Fibroblast of the aortic adventitia (primary cell): Measurements from ENCODE around the gene TCF4. TPM values are rescaled to one million over a fixed set of nuclear protein-coding genes. Genes with fewer than 3 reads are reported as not detected.

Source experiments
- DNase-seq: peaks from one replicate; pipeline ENCODE4 v3.0.0-alpha.2; 2010; ENCODE audit warnings: low read depth
- H3K4me3 ChIP-seq: 2 replicates; pipeline ENCODE4 v1.5.1; 2011; ENCODE audit warnings: low read depth, mild to moderate bottlenecking, control low read depth, low read length, moderate library complexity
- CTCF ChIP-seq: IDR thresholded peaks from 2 replicates; pipeline ENCODE4 v1.5.1; 2011; ENCODE audit warnings: mild to moderate bottlenecking, low read length, control low read depth, inconsistent platforms; ENCODE audit not compliant: insufficient read depth
- total RNA-seq: library from RNA; depleted of rRNA; stranded (reverse); fragments of >200 nt; gene quantifications from 2 replicates; pipeline ENCODE4 v1.2.3, GENCODE V29; 2012; ENCODE audit warnings: low replicate concordance

The TCF4 gene
- total RNA-seq, 1 donor: 105 TPM

GRCh38 chr18:55361492-55362250 is 226.3 kb downstream of the TCF4 start:
- DNase-seq: no peak
- H3K4me3 ChIP-seq: no peak overlapping the region
- TF ChIP-seq CTCF: no peak

- DNase-seq: no peak
- H3K4me3 ChIP-seq: no peak overlapping the region
- TF ChIP-seq CTCF: no peak
These were observed 227.9 kb downstream of the TCF4 start for GRCh38 chr18:55360061-55360460.

- no peak overlapping the region for H3K4me3 ChIP-seq
- TF ChIP-seq CTCF: no peak
- DNase-seq: no peak
These were observed 231.2 kb downstream of the TCF4 start for GRCh38 chr18:55356815-55357214.

GRCh38 chr18:55355223-55355622 is 232.8 kb downstream of the TCF4 start:
- no peak overlapping the region for H3K4me3 ChIP-seq
- no peak for TF ChIP-seq CTCF
- no peak for DNase-seq

GRCh38 chr18:55354795-55355194 is 233.2 kb downstream of the TCF4 start:
- DNase-seq: no peak
- no peak for TF ChIP-seq CTCF
- H3K4me3 ChIP-seq: no peak overlapping the region

- TF ChIP-seq CTCF: no peak
- no peak for DNase-seq
- H3K4me3 ChIP-seq: no peak overlapping the region
These were observed 234.2 kb downstream of the TCF4 start for GRCh38 chr18:55353806-55354205.

- no peak for DNase-seq
- H3K4me3 ChIP-seq: no peak overlapping the region
- no peak for TF ChIP-seq CTCF
These were observed 234.6 kb downstream of the TCF4 start for GRCh38 chr18:55353391-55353790.
